Measurements from ENCODE around the gene NOL11. TPM values are rescaled to one million over a fixed set of nuclear protein-coding genes. Genes with fewer than 3 reads are reported as not detected.

Gene NOL11
- 27.0 and 36.2 TPM in 2 replicates for polyA plus RNA-seq (2012; rRNA removed)
- 33.9 and 37.4 TPM in 2 replicates for polyA plus RNA-seq (2012; cell fraction: cytosol; rRNA removed)
- 44.0 and 70.1 TPM in 2 replicates for polyA plus RNA-seq (2012; cell fraction: nucleus; rRNA removed)

GRCh38 chr17:67717624-67718324 is at the start of gene NOL11:
Gene NOL11, plus strand, starts transcription at chr17:67717936. Its CDS starts 12 bp downstream, at chr17:67717948.
- under 1% methylated on average over 44 of the region's 49 CpGs for WGBS (ENCODE audit: low lambda C conversion rate)
- peak within 1 kb of the TSS; percentile 89 to 94 for H3K27ac ChIP-seq (ENCODE audit: low read depth in 2 of 2, low read length in 1 of 2)
- H4K20me1 ChIP-seq (ENCODE audit: insufficient read depth) = no peaks in the 10 kb centered on the region
- peaks cover 25 to 34% of the 10 kb centered on the region in 2 experiments for H3K36me3 ChIP-seq (replicated peaks in 1 of 2; ENCODE audit: control insufficient read depth in 1 of 2, insufficient read depth in 2 of 2, low read length in 1 of 2)
- peaks cover 39% of the 10 kb centered on the region for H3K79me2 ChIP-seq (ENCODE audit: insufficient read depth)
- no peaks in the 10 kb centered on the region for H3K9me2 ChIP-seq
- peak within 1 kb of the TSS; percentile 94 to 96 for H3K4me3 ChIP-seq (ENCODE audit: low read depth in 2 of 2, low read length in 1 of 2)
- H3K4me1 ChIP-seq (ENCODE audit: control insufficient read depth in 1 of 2, insufficient read depth in 2 of 2, low read depth in 1 of 2, low read length in 1 of 2) = peaks cover 6 to 7% of the 10 kb centered on the region in 2 experiments; a peak in 3 of 4 replicates
- CTCF ChIA-PET = interaction anchor here (0.5 to 2.8 kb wide), 34 partner anchors 10 to 364 kb away, joined by 3 to 30 read pairs (median 4); partner anchors contain the start of gene BPTF
- H2AFZ ChIP-seq (ENCODE audit: low read depth) = peak within 1 kb of the TSS; percentile 99
- H3K4me2 ChIP-seq = peak within 1 kb of the TSS; percentile 90
- peak within 1 kb of the TSS; percentile 96 for H3K9ac ChIP-seq
- DNase-seq = peak; percentile 99
- H3K9me3 ChIP-seq = no peaks in the 10 kb centered on the region
- no peaks in the 10 kb centered on the region for H3K27me3 ChIP-seq (ENCODE audit: insufficient read depth)
- POLR2A ChIA-PET = interaction anchor here (0.5 to 1.6 kb wide), 7 partner anchors 10 to 340 kb away, joined by 3 to 6 read pairs (median 3); partner anchors contain the start of genes BPTF and PITPNC1
- peaks cover 25% of the 10 kb centered on the region for H3F3A ChIP-seq (replicated peaks; ENCODE audit: insufficient read depth)
- no peak for TF ChIP-seq RXRA (IDR thresholded peaks at IDR 0.05; ENCODE audit: borderline replicate concordance, low read depth)
- TF ChIP-seq IRF3 (IDR thresholded peaks at IDR 0.05; ENCODE audit: low read depth, low read length) = no peak
- no peak for TF ChIP-seq JUND (IDR thresholded peaks at IDR 0.05)
- TF ChIP-seq TCF12 (IDR thresholded peaks at IDR 0.05) = peak; percentile 68; the same call in 1 of the 2 replicates
- TF ChIP-seq, protein P1, sequence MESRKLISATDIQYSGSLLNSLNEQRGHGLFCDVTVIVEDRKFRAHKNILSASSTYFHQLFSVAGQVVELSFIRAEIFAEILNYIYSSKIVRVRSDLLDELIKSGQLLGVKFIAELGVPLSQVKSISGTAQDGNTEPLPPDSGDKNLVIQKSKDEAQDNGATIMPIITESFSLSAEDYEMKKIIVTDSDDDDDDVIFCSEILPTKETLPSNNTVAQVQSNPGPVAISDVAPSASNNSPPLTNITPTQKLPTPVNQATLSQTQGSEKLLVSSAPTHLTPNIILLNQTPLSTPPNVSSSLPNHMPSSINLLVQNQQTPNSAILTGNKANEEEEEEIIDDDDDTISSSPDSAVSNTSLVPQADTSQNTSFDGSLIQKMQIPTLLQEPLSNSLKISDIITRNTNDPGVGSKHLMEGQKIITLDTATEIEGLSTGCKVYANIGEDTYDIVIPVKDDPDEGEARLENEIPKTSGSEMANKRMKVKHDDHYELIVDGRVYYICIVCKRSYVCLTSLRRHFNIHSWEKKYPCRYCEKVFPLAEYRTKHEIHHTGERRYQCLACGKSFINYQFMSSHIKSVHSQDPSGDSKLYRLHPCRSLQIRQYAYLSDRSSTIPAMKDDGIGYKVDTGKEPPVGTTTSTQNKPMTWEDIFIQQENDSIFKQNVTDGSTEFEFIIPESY (IDR thresholded peaks at IDR 0.05; ENCODE audit: borderline replicate concordance, low read depth) = peak; percentile 100
- TF ChIP-seq USF1 (IDR thresholded peaks at IDR 0.05; ENCODE audit: borderline replicate concordance, low read depth) = 0 out of 2 replicates have a peak, but pooled peaks have one; percentile 31
- TF ChIP-seq SIN3A (IDR thresholded peaks at IDR 0.05; ENCODE audit: borderline replicate concordance, low read depth, low read length) = peak; percentile 99
- TF ChIP-seq NRF1 (IDR thresholded peaks at IDR 0.05; ENCODE audit: low read depth, low read length) = peak; percentile 56
- no peak for TF ChIP-seq GATA2 (CRISPR knock-in tag; IDR thresholded peaks at IDR 0.05)
- no peak for TF ChIP-seq FOXJ3 (CRISPR knock-in tag; IDR thresholded peaks at IDR 0.05)
- TF ChIP-seq FOXM1 (IDR thresholded peaks at IDR 0.05; ENCODE audit: low read depth) = no peak
- peak; percentile 100 for TF ChIP-seq POLR2AphosphoS5 (IDR thresholded peaks at IDR 0.05; ENCODE audit: low read depth, low read length)
- TF ChIP-seq NFIC (IDR thresholded peaks at IDR 0.05; ENCODE audit: borderline replicate concordance) = peak; percentile 77
- peak; percentile 88 for TF ChIP-seq TAF1 (IDR thresholded peaks at IDR 0.05; ENCODE audit: borderline replicate concordance, low read depth, low read length)
- TF ChIP-seq, protein P2, sequence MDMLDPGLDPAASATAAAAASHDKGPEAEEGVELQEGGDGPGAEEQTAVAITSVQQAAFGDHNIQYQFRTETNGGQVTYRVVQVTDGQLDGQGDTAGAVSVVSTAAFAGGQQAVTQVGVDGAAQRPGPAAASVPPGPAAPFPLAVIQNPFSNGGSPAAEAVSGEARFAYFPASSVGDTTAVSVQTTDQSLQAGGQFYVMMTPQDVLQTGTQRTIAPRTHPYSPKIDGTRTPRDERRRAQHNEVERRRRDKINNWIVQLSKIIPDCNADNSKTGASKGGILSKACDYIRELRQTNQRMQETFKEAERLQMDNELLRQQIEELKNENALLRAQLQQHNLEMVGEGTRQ (IDR thresholded peaks at IDR 0.05; ENCODE audit: borderline replicate concordance, low read depth, low read length) = no peak
- TF ChIP-seq YY1 (IDR thresholded peaks at IDR 0.05; ENCODE audit: low read depth) = peak; percentile 98
- 0 out of 2 replicates have a peak, but pooled peaks have one; percentile 18 for TF ChIP-seq PBX3 (IDR thresholded peaks at IDR 0.05)
- TF ChIP-seq MEF2A (IDR thresholded peaks at IDR 0.05; ENCODE audit: borderline replicate concordance, low read depth) = no peak
- peak; percentile 79 for TF ChIP-seq RCOR1 (IDR thresholded peaks at IDR 0.05; ENCODE audit: low read length)
- TF ChIP-seq RFX5 (IDR thresholded peaks at IDR 0.05; ENCODE audit: low read length) = no peak; the same call in 1 of the 2 replicates
- no peak for TF ChIP-seq FOSL2 (IDR thresholded peaks at IDR 0.05; ENCODE audit: borderline replicate concordance, low read depth)
- peak; percentile 98 for TF ChIP-seq MXI1 (IDR thresholded peaks at IDR 0.05; ENCODE audit: low read depth, low read length)
- TF ChIP-seq GABPA (IDR thresholded peaks at IDR 0.05; ENCODE audit: low read depth) = peak; percentile 82
- peak in 1 of 2 experiments; percentile 28; a peak in 2 of 4 replicates for TF ChIP-seq EP300 (IDR thresholded peaks at IDR 0.05; ENCODE audit: borderline replicate concordance in 1 of 2, low read depth in 1 of 2, low read length in 1 of 2)
- peak; percentile 97 for TF ChIP-seq ELF1 (IDR thresholded peaks at IDR 0.05)
- TF ChIP-seq TEAD4 (IDR thresholded peaks at IDR 0.05; ENCODE audit: borderline replicate concordance, insufficient read depth) = 0 out of 2 replicates have a peak, but pooled peaks have one; percentile 31
- TF ChIP-seq SMC3 (IDR thresholded peaks at IDR 0.05; ENCODE audit: low read depth, low read length) = peak; percentile 83
- peak; percentile 100 for TF ChIP-seq CHD2 (IDR thresholded peaks at IDR 0.05; ENCODE audit: low read length, partially characterized antibody)

Measured in SK-N-SH (cell line).